Measurements from ENCODE around the gene HOXB7. TPM values are rescaled to one million over a fixed set of nuclear protein-coding genes. Genes with fewer than 3 reads are reported as not detected.

Gene HOXB7
- total RNA-seq, 1 experiment from 2014 or later: 20.0 TPM

DNA sequence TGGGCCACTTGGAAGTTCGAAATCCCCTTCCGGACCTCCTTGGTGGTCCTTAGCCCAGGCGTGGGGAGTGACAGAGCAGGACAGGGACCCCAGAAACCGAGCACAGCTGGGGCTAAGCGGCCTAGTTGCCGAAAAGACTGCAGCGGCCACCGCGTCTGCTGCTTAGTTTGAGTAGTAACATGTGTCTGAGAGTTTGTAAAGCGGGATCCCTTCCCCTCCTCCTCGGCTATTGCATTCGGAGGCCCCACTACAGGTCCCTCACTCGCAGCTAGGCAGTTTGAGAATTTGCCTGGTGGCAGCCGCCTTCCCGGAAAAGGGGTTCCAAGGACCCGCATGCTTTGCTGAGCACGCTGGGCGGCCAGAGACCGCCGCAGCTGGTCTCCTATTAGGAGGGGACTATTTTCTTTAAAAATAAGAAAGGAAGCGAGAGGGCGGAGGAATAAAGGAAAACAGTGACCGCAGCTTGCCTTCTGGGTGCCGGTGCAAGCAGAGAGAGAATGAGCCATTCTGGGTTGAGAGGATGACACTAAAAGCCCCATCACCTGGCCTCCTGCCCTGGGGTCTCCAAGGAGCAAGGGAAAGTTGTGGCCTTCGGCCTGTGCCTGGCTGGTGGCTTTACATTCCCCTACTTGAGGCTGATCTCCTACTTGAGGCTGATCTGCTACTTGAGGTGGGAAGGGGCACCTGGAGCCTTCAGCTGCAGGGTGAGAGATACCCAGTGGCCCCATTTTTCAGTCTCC, 16.1 kb downstream of the HOXB7 start:
- no peak for DNase-seq (ENCODE audit: low read depth)

DNA sequence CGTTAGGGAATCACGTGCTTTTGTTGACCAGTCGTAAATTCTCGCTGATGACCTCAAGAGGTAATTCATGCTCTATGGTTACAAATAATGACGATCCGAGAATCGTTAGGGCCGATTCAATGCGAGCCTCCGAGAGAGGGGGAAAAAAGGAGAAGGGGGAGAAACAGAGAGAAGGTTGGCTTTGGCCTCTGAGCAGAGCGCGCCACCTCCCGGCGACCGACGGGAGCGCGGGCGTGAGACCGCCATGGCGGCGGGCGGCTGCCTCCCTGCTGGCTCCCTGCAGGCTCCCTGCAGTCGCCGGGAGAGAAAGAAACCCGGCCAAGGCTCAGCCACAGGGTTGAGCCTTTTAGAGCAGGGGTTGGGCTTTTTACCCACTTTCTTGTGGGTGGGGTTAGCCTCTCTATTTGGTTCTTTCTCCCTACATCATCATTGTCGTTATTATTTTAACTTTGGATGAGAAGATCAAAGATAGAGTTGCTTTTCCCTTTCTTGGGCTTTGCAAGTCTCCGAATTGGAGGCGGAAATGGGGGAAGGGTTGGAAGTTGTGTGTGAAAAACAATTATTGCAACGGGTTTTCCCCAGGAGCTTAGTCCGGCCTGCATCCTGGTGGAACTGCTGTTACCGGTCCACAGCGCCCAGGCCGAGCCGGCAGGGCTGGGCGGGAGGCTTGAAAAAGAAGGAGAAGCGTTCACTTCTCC, 16.8 kb downstream of the HOXB7 start:
- DNase-seq (ENCODE audit: low read depth): peak; percentile 91

DNA sequence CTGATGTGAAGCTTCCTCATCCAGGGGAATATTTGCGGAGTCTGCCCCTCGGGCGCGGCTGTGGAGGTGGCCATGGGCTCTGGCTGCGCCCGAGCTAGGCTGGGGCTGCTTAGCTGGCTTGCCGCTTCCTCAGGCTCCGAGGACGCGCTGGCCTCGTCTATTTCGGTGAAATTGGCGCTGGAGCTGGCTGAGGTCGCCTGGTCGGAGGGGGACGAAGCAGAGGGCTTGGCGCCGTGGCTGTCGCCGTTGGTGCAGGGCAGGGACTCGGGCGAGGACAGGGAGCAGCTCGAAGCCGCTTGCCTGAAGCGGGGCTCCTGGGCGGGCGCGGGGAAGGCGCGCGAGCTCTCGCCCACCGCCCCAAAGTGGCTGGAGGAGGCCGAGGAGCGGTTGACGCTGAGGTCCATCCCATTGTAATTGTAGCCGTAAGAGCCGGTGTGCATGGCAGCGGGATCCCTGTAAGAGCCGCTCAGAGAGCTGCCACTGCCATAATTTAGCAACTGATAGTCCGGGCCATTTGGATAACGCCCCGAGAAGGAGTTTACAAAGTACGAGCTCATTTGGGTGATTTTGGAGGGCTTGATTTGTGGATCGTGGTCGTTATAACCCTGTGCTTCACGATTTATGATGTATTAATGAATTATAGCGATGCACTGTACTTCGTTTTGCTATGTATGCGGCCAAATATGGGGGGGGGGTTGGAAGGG, 17.5 kb downstream of the HOXB7 start, which contains the start of gene HOXB5:
TSS of gene HOXB5 (minus strand) at position 654 of the 704 bp plus-strand sequence. CDS start at position 557, 97 bp downstream.
- DNase-seq (ENCODE audit: low read depth): peak; percentile 61

DNA sequence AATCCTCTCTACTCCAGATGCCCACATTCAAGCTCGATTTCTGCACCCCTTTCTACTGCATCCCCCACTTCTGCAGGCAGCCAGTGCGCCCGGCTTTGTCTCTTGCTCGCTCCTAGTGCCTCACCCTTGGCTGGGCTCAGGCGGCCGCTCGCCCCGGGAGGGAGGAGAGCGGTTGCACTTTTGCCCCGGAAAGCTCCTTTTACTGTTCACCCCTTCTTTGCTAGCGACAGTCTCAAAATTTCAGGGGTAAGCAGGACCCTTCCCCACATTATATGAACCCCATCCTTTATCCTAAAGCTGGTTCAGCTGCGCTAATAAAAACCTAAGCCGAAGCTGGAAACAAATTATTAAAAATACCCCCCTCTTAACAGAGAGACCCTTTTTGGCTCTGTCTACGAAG, 18.2 kb downstream of the HOXB7 start:
- peak; percentile 38 for DNase-seq (ENCODE audit: low read depth)

DNA sequence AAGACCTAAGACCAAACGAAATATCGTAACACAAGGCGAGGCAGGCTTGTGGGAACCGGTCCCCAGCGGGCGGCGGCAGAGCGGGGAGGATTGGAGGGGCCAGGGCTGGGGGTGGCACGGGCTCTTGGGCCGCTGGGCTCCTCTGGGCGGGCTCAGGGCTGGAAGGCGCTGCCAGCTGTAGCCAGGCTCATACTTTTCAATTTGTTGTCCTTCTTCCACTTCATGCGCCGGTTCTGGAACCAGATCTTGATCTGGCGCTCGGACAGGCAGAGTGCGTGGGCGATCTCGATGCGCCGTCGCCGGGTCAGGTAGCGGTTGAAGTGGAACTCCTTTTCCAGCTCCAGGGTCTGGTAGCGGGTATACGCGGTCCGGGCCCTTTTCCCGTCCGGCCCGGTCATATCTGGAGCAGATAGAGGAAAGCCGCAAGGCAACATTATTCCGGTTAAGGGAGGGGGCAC, 18.7 kb downstream of the HOXB7 start:
- peak; percentile 5 for DNase-seq (ENCODE audit: low read depth)

DNA sequence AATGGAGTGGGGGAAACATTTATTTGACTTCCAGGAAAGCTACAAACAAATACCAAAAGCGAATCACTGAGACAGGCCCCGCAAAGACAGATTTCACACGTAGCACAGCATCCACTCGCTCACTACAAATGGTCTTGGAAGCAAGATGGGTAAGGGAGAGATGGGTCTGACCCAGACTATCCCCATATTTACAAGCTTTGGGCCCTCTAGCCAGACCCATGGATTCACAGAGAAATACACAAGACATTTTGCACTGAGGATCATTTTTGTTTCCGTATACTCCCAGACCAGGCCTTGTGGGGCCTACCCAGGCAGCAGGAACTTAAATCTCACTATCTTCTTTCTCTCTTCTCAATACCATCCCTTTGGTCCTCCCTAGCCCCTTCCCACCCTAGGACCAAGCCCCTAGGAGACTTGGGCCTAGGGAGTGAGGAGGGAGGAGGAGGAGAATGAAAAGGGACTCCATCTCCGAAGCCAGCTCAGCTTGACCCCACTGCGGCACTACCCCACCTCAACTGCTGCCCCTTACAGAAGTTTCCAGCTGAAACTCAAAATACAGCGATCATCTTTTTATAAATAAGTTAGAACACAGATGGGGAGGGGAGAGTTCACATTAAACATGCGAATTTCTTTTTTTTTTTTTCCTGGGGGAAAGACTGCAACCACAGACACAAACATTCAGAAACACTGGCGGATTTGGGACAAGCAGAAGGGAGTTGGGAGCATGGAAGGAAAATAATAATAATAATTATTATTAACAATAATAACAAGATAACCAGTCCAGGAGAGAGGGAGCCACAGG, 19.4 kb downstream of the HOXB7 start:
- DNase-seq (ENCODE audit: low read depth): no peak

DNA sequence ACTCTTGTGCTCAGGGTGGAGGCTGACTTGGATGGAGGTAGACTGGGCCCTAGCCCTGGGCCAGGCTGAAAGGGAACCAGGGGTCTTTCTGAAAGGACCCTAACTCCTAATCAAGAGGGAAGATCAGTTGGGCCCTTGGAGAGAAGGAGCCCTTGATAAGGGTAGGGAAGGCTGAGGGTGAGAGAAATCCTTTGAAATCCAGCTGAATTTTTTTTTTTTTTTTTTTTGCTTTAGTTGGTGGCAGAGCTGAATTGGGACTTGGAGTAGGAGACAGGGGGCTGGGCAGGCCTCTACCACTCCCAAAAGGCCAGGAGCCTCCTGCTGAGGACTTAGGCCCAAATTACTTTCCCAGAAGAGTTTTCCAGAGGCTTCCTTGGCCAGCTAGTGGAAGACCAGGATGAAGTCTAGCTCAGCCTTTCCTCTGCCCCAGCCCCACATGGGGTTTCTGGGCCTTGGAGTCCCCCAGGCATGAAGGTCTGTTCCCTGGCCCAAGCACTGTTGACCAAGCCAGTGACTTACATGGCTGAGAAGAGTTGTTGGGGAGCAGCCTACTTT, 20.1 kb downstream of the HOXB7 start:
- DNase-seq (ENCODE audit: low read depth): no peak

DNA sequence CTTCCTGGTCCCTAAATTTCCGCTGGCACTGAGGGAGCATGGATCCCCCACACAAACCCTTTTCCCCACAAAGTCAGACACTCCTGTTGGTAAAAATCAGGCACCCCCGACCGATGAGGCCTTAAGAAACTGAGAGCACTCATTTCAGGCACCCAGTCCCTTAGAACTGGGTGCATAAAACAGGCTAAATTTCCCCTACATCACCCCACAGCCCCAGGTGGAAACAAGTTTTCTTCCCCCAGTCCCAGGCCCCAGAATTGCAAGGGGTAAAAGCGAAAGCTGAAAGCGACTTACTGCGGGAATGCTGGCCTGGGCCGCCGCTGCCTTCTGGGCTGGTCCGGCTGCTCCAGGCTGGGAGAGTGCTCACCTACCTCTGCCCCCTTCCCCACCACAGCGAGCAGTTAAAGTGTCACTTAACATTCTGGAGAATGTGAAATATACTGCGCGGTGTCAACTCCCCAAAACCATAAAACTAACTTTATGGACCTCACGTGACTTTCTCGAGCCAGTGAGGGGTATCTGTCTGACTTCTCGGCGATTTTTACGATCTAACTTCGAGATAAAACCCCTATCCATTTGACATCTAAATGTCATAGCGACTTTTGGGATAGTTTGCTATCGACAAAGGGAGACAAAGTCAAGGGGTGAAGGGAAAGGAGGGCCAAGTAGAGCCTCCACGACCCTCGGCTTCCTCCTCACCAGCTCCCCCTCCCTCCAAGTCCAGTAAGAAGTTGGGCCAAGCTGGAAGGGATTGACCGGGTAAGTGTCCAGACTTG, 20.8 kb downstream of the HOXB7 start, which contains the start of gene HOXB3:
TSS of gene HOXB3 (minus strand) at position 411 of the 776 bp plus-strand sequence. CDS start 37,767 bp downstream, outside the sequence.
- no peak for DNase-seq (ENCODE audit: low read depth)

DNA sequence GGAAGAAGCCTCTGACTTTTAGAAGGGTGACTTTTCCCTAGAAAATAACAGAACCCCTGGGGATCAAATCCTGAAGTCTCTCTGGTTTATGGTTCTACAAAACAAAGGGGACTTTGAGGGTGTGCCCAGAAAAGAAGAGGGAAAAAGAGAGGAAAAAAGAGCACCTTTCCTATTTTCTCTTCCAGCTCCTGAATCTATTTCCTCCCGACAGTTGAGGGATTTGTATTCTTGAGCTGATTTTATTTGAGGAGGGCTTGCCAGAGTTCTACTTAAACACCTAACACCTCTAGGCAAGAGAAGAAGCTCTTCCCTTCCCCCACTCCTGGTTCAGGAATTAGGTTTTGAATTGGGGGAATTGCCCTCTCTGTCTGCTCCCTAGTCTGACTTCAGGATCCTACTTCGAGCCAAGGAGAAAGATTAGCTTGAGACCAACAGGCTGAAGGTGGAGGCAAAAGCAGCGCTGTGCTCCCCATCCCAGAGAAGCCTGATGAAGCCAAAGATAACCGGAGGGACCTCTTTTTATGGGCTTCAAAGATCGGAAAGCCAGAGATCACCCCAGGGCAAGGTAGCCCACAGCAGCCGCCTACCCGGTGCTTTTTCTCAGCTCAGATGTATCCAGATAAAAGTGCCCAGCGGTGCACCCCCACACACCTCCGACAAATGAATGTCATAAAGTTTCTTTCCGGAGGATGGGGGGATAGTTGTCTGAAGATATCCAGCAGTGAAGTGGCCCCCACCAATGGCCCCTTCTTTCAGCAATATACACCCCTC, 21.6 kb downstream of the HOXB7 start:
- no peak for DNase-seq (ENCODE audit: low read depth)

DNA sequence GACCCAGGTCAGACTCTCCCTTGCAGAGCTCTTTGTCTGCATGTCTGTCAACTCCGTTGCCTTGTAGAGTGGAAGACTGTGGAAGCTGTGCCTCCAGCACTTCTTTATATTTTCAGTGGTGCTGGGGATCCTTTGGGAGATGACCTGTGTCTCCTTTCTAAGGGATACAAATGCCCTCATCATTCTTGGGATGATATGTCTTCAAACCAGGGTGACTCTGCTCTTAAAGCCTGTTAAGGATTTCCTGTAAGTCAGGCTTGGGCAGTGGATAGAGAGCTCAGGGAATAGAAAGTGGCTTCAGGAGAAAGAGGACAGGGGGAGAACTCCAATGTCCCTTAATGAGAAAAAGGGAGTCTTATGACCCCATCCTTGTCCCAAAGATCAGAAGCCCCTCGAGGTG, 22.3 kb downstream of the HOXB7 start:
- DNase-seq (ENCODE audit: low read depth): no peak

DNA sequence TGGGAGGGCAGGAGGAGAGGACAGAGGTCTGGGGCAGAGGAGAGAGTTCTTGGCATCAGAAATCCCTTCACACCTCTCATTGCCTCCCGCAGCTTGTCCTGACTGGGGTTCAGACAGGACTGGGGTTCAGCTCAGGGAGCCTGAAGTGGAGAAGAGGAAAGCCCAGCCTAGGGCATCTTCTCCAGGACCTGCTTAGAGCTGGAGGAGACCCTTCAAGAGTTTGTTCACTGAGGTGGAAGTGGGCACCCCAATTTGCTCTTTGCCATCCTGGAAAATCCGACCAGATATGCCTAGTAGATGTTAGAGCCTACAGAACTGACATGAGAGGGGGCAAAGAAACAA, 22.8 kb downstream of the HOXB7 start:
- no peak for DNase-seq (ENCODE audit: low read depth)

DNA sequence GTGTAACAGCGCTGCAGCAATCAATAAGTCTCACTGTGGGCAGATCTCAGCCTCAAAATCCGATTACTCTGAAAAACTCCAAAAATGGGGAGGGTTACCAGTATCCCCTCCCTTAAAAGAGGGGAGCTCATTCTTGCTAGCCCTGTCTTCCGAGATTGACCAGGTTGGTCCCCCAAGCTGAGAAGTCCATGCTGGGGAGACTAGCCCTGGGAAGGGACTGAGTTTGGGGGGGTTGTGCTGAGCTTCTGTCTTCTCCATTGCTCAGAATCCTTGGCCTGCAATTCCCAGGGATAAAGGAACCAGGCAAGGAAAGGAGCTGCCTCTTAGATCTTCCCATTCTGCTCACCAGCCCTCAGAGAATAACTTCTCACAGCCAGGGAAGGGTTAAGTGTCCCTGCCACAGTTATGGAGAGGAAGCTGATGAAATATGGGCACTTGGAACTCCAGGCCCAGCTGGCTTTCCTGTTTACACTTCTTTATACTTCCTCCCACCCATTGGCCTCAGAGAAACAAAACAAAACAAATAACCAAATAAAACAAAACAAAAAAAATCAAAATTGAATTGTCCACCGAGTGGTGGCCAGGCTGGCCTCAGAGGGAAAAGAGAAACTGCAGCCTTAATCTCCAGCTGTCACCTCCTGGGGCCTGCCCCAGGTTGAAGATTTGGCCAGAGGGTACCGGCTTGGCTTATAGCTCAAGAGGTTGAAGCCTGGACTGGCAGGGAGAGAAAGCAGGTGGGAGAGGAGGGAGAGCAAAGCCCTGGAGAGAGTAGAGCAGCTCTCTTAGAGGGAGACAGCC, 23.3 kb downstream of the HOXB7 start:
- DNase-seq (ENCODE audit: low read depth): no peak

DNA sequence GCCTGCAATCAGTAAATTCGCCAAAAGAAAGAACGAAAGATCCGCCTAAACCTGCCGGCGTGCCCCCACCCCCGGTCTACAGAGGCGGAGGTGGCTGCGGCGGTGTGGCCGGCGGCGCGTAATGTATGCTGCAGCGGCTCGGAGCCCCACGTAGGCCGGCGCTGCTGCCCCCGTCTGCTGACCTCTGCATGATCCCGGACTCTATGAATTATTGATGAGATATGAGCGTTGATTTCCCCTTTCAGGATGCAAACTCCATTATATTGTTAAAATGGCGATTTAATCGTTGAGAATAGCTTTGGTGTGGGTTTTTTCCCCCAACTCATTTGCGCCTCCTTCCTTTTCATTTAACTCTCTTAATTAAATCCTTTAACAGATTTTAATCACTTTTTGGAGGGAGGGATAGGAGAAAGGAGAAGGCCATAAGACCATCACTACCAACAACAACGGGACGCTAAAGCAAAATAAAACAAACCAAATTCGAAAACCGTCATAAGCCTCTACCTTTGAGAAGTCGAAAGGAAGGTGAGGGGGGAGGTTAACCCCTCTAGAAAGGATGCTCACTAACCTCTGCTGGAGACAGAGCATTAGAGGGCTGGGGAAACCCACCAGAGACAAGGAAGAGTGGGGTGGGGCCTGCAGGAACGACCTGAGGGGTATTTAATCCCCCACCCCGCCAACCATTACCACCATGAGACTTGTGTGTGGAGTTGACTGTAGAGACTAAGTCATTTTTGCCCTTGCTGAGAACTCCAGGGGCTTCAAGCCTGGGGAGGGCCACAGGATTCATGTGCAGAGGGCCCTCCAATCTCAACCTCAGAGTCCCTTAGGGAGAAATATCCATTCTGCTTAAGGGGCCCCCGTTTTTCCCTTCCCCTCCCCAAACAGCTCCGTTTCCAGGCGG, 24.2 kb downstream of the HOXB7 start:
- DNase-seq (ENCODE audit: low read depth): no peak

DNA sequence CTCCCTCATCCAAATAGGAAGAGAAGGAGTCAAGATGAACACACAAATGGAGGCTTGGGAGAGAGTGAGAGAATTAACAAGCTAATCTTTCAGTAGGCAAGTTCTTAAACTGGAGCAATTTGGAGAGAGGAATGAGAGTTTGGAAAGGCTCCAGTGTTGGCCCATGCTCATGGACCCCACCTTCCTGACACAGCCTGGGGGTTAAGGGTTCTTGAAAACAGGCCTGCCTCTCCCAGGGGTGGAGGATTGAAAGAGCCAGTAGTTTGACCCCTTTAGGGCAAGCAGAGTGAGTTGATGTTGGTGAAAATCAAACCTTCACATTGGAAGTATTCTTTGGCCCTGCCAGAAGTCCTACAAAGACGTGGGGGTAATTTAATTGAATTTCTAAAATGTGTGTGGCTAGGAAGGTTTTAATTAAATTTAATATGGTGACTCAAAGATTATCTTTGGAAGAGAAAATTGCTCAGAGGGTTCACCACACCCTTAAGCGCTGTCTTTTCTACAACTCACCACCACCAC, 26.5 kb downstream of the HOXB7 start:
- peak; percentile 67 for DNase-seq (ENCODE audit: low read depth)

DNA sequence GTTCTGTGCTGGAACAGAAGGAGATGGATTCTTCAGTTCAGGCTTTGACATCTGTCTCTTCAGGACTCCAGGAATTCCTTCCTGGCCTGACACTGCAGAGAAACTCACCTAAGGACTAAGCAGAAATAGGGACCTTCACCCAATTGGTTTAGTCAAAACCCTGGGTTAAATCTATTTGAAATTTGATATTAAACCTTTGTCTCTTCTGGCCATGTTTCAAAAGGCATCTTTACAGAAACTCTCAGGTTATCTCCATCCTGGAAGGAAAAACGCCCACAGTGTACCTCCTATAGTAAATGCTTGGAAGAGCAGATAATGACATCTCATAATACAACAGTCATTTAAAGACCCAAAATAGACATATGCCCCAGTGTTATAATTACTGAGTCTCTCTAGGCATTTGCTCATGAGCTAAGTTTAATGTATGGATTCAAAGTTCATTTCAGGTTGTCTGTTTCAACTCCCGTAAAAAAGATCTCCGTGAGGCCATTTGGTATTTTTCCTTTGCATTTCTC, 27.1 kb downstream of the HOXB7 start:
- no peak for DNase-seq (ENCODE audit: low read depth)

DNA sequence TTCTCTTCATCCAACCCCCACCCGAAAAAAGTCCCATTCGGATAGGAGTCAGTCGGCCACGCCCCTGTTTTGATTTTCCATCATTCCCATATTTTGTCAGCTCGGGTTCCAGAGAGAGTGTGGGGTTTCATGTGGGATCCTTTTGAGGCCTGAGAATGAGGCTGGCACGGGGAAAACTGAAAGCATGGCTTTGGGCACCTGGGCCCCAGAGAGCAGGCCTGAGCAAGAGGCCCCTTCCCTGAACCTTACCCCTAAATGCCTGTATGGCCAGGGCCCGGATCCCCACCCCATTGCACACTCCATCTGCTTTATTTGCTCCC, 28.1 kb downstream of the HOXB7 start:
- no peak for DNase-seq (ENCODE audit: low read depth)

DNA sequence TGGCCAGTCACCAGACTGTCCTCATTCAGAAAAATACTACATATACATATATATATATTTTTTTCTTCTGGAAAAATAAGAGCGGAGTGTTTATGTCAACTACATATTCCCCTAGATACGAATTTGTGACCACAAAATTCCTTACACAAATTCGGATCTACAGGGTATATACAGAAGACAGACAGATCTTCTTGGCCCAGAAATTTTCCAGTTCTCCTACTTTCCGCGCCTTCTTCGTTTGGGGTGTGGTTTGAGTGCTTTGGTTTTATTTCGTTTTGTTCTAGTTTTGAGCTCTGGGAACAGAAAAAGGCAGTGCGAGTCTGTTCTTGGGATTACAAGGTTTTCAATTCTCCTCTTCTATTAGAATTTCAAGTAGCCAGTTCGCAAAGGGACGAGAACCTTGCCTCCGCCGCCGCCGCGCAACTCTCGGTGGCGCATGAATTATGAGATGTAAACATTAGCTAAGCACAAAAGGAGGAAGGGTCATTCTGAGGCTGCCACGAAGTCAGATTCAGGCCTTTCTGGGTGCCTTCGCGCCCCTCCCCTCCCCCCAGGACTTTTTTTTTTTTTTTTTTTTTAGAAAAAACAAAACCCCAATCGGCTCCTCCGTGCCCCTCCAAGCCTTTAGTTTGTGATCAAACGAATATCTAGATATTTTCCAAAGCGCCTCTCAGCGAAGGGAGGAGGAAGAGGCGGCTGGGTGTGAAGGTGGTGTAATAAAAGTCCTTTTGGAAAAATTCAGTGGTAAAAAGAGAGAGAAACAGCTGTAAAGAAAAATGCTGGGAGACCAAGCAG, 30.9 kb downstream of the HOXB7 start:
- no peak for DNase-seq (ENCODE audit: low read depth)
